Skeletal muscle tissue (tissue), 4 donors: ENCODE results near the gene SIX1. TPM values are rescaled to one million over a fixed set of nuclear protein-coding genes. Genes with fewer than 3 reads are reported as not detected.

ENCODE experiments used
- H3K27ac ChIP-seq: one replicate; pipeline ENCODE4 v1.7.0; 2013; ENCODE audit warnings: mild to moderate bottlenecking, low read depth, low read length, inconsistent platforms
- H3K27me3 ChIP-seq, 3 donors: one replicate each; pipeline ENCODE4 v1.7.0; 2013; ENCODE audit warnings: low read length in 3 of 3; ENCODE audit not compliant: control insufficient read depth in 3 of 3, insufficient read depth in 3 of 3
- H3K36me3 ChIP-seq, 3 donors: one replicate each; pipeline ENCODE4 v1.7.0; 2013; ENCODE audit warnings: low read length in 3 of 3; ENCODE audit not compliant: control insufficient read depth in 3 of 3, insufficient read depth in 3 of 3
- H3K4me1 ChIP-seq, 3 donors: one replicate each; pipeline ENCODE4 v1.7.0; 2013; ENCODE audit warnings: low read length in 3 of 3, mild to moderate bottlenecking in 3 of 3; ENCODE audit not compliant: control insufficient read depth in 3 of 3, insufficient read depth in 3 of 3
- H3K4me3 ChIP-seq, 3 donors: one replicate each; pipeline ENCODE4 v1.7.0; 2013; ENCODE audit warnings: low read length in 3 of 3
- H3K9ac ChIP-seq, 3 donors: one replicate each; pipeline ENCODE4 v1.7.0; 2013; ENCODE audit warnings: low read length in 3 of 3, mild to moderate bottlenecking in 3 of 3, moderate library complexity in 2 of 3, low read depth in 1 of 3
- H3K9me3 ChIP-seq, 3 donors: one replicate each; pipeline ENCODE4 v1.7.0; 2013; ENCODE audit warnings: low read length in 3 of 3; ENCODE audit not compliant: control insufficient read depth in 3 of 3
- total RNA-seq: library from RNA; depleted of rRNA; stranded (reverse); fragments of >200 nt; gene quantifications from one replicate; pipeline ENCODE4 v1.2.3, GENCODE V29; 2014
- donor health status: Osteomylitis.

Gene SIX1
- total RNA-seq, 1 donor from 2014 or later = 45.4 TPM

- Histone ChIP-seq H3K9ac (peak overlapping the region; percentile 89 to 99 (median 93)), H3K27ac (peak overlapping the region; percentile 84), H3K36me3 (peaks cover 0 to 7% (median 5%) of the 10 kb centered on the region in 3 donors), H3K4me1 (peaks cover 24 to 55% (median 35%) of the 10 kb centered on the region in 3 donors), H3K27me3 (peaks cover 4 to 21% (median 19%) of the 10 kb centered on the region in 3 donors), H3K9me3 (no peaks in the 10 kb centered on the region), H3K4me3 (peak overlapping the region; percentile 87 to 95 (median 94))
Observed at GRCh38 chr14:60650373-60650961, 1.2 kb upstream of the SIX1 start.

GRCh38 chr14:60649875-60650372 lies 647 bp upstream of the SIX1 start:
- Histone ChIP-seq H3K36me3 (peaks cover 0 to 7% (median 5%) of the 10 kb centered on the region in 3 donors), H3K27ac (peak overlapping the region; percentile 84), H3K27me3 (peaks cover 4 to 21% (median 16%) of the 10 kb centered on the region in 3 donors), H3K4me3 (peak overlapping the region; percentile 87 to 95 (median 94)), H3K4me1 (peaks cover 24 to 58% (median 35%) of the 10 kb centered on the region in 3 donors), H3K9me3 (no peaks in the 10 kb centered on the region), H3K9ac (peak overlapping the region; percentile 89 to 99 (median 93))

- Histone ChIP-seq H3K9ac (peak overlapping the region; percentile 93 to 98 (median 97)), H3K9me3 (no peaks in the 10 kb centered on the region), H3K4me1 (peaks cover 18 to 54% (median 27%) of the 10 kb centered on the region in 3 donors), H3K36me3 (peaks cover 2 to 7% (median 5%) of the 10 kb centered on the region in 3 donors), H3K27ac (peak overlapping the region; percentile 84), H3K27me3 (peaks cover 4 to 14% (median 12%) of the 10 kb centered on the region in 3 donors), H3K4me3 (peak overlapping the region; percentile 94 to 96 (median 95))
Observed at GRCh38 chr14:60648249-60648933, 886 bp downstream of the SIX1 start.

- H3K4me3 ChIP-seq = peak overlapping the region; percentile 94 to 96 (median 95)
Observed at GRCh38 chr14:60647837-60648248, 1.4 kb downstream of the SIX1 start.

GRCh38 chr14:60647081-60647836 lies 2.0 kb downstream of the SIX1 start:
- Histone ChIP-seq H3K9me3 (no peaks in the 10 kb centered on the region), H3K4me3 (peak overlapping the region; percentile 94 to 96 (median 95)), H3K36me3 (peaks cover 2 to 7% (median 5%) of the 10 kb centered on the region in 3 donors), H3K27me3 (peaks cover 2 to 16% (median 10%) of the 10 kb centered on the region in 3 donors), H3K9ac (peak overlapping the region; percentile 93 to 98 (median 97)), H3K4me1 (peaks cover 19 to 60% (median 28%) of the 10 kb centered on the region in 3 donors), H3K27ac (peak overlapping the region; percentile 84)

More at GRCh38 chr14:60647837-60648248, 1.4 kb downstream of the SIX1 start:
- H3K9ac ChIP-seq = peak overlapping the region; percentile 93 to 98 (median 97)
- no peaks in the 10 kb centered on the region for H3K9me3 ChIP-seq
- peaks cover 20 to 54% (median 24%) of the 10 kb centered on the region in 3 donors for H3K4me1 ChIP-seq
- peak overlapping the region; percentile 84 for H3K27ac ChIP-seq
- peaks cover 2 to 7% (median 5%) of the 10 kb centered on the region in 3 donors for H3K36me3 ChIP-seq
- H3K27me3 ChIP-seq = peaks cover 4 to 15% (median 12%) of the 10 kb centered on the region in 3 donors

GRCh38 chr14:60646226-60646818 lies 3.0 kb downstream of the SIX1 start:
- H3K36me3 ChIP-seq = peaks cover 2 to 7% (median 5%) of the 10 kb centered on the region in 3 donors
- H3K27me3 ChIP-seq = peaks cover 3 to 22% (median 17%) of the 10 kb centered on the region in 3 donors
- peak overlapping the region; percentile 93 to 98 (median 97) for H3K9ac ChIP-seq
- H3K4me3 ChIP-seq = peak overlapping the region; percentile 94 to 96 (median 95)
- no peaks in the 10 kb centered on the region for H3K9me3 ChIP-seq
- peak overlapping the region; percentile 84 for H3K27ac ChIP-seq
- H3K4me1 ChIP-seq = peaks cover 21 to 63% (median 34%) of the 10 kb centered on the region in 3 donors

- Histone ChIP-seq H3K4me1 (peaks cover 17 to 60% (median 38%) of the 10 kb centered on the region in 3 donors), H3K4me3 (peak overlapping the region; percentile 76 to 96 (median 95)), H3K9me3 (no peaks in the 10 kb centered on the region), H3K9ac (peak overlapping the region; percentile 93 to 98 (median 97)), H3K36me3 (peaks cover 2 to 7% (median 5%) of the 10 kb centered on the region in 3 donors), H3K27me3 (peaks cover 3 to 22% (median 18%) of the 10 kb centered on the region in 3 donors), H3K27ac (peak overlapping the region; percentile 84)
Observed at GRCh38 chr14:60645126-60645741, 4.0 kb downstream of the SIX1 start.

GRCh38 chr14:60644666-60645065 lies 4.6 kb downstream of the SIX1 start:
- H3K9ac ChIP-seq = peak overlapping the region; percentile 85 to 98 (median 93)
- peak overlapping the region; percentile 84 for H3K27ac ChIP-seq
- no peaks in the 10 kb centered on the region for H3K9me3 ChIP-seq
- peaks cover 17 to 58% (median 43%) of the 10 kb centered on the region in 3 donors for H3K4me1 ChIP-seq
- H3K4me3 ChIP-seq = peak overlapping the region; percentile 64 to 95 (median 76)
- H3K36me3 ChIP-seq = peaks cover 2 to 7% (median 5%) of the 10 kb centered on the region in 3 donors
- H3K27me3 ChIP-seq = peaks cover 3 to 22% (median 18%) of the 10 kb centered on the region in 3 donors
